NT2/D1 (cell line): ENCODE results near the gene FPGS.

Source experiments
- SUZ12 ChIP-seq: IDR thresholded peaks from 2 replicates; pipeline ENCODE4 v1.6.1; 2011; ENCODE audit not compliant: insufficient read length, insufficient read depth; ENCODE audit errors: extremely low read depth
- YY1 ChIP-seq: IDR thresholded peaks from 2 replicates; pipeline ENCODE4 v1.6.1; 2011; ENCODE audit not compliant: insufficient read length, insufficient read depth
- ZNF274 ChIP-seq: IDR thresholded peaks from 2 replicates; pipeline ENCODE4 v1.6.1; 2011; ENCODE audit warnings: mild to moderate bottlenecking, low read depth, low read length

DNA sequence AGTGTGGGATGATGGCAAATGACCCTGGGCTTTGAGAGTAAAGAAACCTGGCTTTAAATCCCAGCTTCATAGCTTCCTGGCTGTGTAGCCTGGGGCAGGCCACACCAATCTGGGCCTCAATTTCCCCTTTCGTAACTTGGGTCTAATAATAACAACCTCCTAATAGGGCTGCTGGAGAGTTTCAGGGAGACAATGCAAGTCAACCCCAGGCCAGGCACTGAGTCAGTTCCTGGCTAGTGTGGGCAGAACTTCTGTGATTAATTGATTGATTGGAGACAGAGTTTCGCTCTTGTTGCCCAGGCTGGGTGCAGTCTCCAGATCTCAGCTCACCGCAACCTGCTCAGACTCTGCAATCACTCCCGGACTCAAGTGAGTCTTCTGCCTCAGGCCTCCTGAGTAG, 20.9 kb upstream of the FPGS start:
- TF ChIP-seq YY1 = no peak
- TF ChIP-seq ZNF274 = no peak
- TF ChIP-seq SUZ12 = no peak
